CD4-positive, alpha-beta T cell (primary cell): Measurements from ENCODE around the gene VPS26B. TPM values are rescaled to one million over a fixed set of nuclear protein-coding genes. Genes with fewer than 3 reads are reported as not detected.

Source experiments
- ATAC-seq: fragments of 200-7000 bp; cut with Tn5 transposase; one replicate; pipeline ENCODE4 v1.10.0; 2022; ENCODE audit warnings: mild to moderate bottlenecking; ENCODE audit not compliant: poor library complexity
- CTCF ChIA-PET: fragments of 350-600 bp; sonication (Branson Sonifier 250); formaldehyde crosslinking; loops from one replicate; lab custom pipeline; 2021; ENCODE audit warnings: antibody characterized with exemption, inconsistent platforms; lab: Charles Lee
- POLR2A ChIA-PET: fragments of 350-600 bp; sonication (Branson Sonifier 250); formaldehyde crosslinking; loops from one replicate; lab custom pipeline; 2021; ENCODE audit warnings: antibody characterized with exemption, inconsistent platforms; lab: Charles Lee
- DNase-seq, 14 experiments: peaks; one replicate each; pipeline ENCODE4 v3.0.0-alpha.2; 2013 to 2020; ENCODE audit warnings: mixed read lengths in 2 of 14
- H3K27ac ChIP-seq, 2 donors: one replicate each; pipeline versions ENCODE4 v1.5.1 to v1.7.0; 2013; ENCODE audit warnings: low read length in 2 of 2, low read depth in 1 of 2, mild to moderate bottlenecking in 1 of 2
- H3K27me3 ChIP-seq, 2 experiments: 1 replicate in 1 of 2; 2 replicates in 1 of 2; pipeline versions ENCODE4 v1.6.1 to v1.7.0; 2013; ENCODE audit warnings: low read length in 2 of 2, control low read depth in 1 of 2, mild to moderate bottlenecking in 1 of 2, moderate library complexity in 1 of 2; ENCODE audit not compliant: insufficient read depth in 2 of 2, control insufficient read depth in 1 of 2
- H3K36me3 ChIP-seq: one replicate; pipeline ENCODE4 v1.6.1; 2013; ENCODE audit warnings: low read length, control low read depth; ENCODE audit not compliant: insufficient read depth
- H3K4me1 ChIP-seq: one replicate; pipeline ENCODE4 v1.6.1; 2013; ENCODE audit warnings: low read length, control low read depth; ENCODE audit not compliant: insufficient read depth
- H3K4me3 ChIP-seq: one replicate; pipeline ENCODE4 v1.5.1; 2013; ENCODE audit warnings: mild to moderate bottlenecking, low read length, moderate library complexity
- H3K9me3 ChIP-seq, 2 experiments: 1 replicate in 1 of 2; 2 replicates in 1 of 2; pipeline versions ENCODE4 v1.6.1 to v1.7.0; 2013; ENCODE audit warnings: low read length in 2 of 2, mild to moderate bottlenecking in 2 of 2, control low read depth in 1 of 2, moderate library complexity in 1 of 2; ENCODE audit not compliant: control insufficient read depth in 1 of 2, insufficient read depth in 1 of 2
- H3K27ac Mint-ChIP-seq: one replicate; pipeline ENCODE4 v1.8.0; 2020; ENCODE audit warnings: mixed read lengths
- H3K27me3 Mint-ChIP-seq: one replicate; pipeline ENCODE4 v1.8.0; 2021; ENCODE audit warnings: mixed read lengths
- H3K36me3 Mint-ChIP-seq: one replicate; pipeline ENCODE4 v1.8.0; 2021; ENCODE audit warnings: low read depth, mixed read lengths
- H3K4me1 Mint-ChIP-seq: one replicate; pipeline ENCODE4 v1.8.0; 2021; ENCODE audit warnings: low read depth, mixed read lengths
- H3K4me3 Mint-ChIP-seq: one replicate; pipeline ENCODE4 v1.8.0; 2020; ENCODE audit warnings: mild to moderate bottlenecking, mixed read lengths
- H3K9me3 Mint-ChIP-seq: one replicate; pipeline ENCODE4 v1.8.0; 2020; ENCODE audit warnings: mixed read lengths
- CTCF ChIP-seq: fragments of 200-600 bp; IDR thresholded peaks from one replicate; pipeline ENCODE4 v1.8.0; 2022; ENCODE audit warnings: antibody characterized with exemption, mild to moderate bottlenecking
- intact Hi-C, 2 experiments: fragments of 100-400 bp; cut with DNase I in 1 of 2; cut with micrococcal nuclease in 1 of 2; formaldehyde crosslinking; loops; one replicate each; pipeline versions ENCODE4 v1.15.1 to v1.9.0; 2023 to 2025; cut with DNase I, micrococcal nuclease
- total RNA-seq, 174 experiments: library from RNA in 2 of 174; stranded (reverse) in 2 of 174; gene quantifications; one replicate each; pipeline ENCODE4 v1.2.3 and lab custom pipeline; 2021 to 2026

VPS26B gene
- total RNA-seq, 2 experiments from 2014 or later = 41.6 to 42.2 TPM

- Histone ChIP-seq H3K27me3 (no peaks in the 10 kb centered on the region), H3K4me1 (no peaks in the 10 kb centered on the region), H3K36me3 (no peaks in the 10 kb centered on the region), H3K27ac (no peak overlapping the region), H3K4me3 (no peak overlapping the region), H3K9me3 (no peaks in the 10 kb centered on the region)
- Mint-ChIP-seq H3K4me1 (no peaks in the 10 kb centered on the region), H3K9me3 (no peaks in the 10 kb centered on the region), H3K4me3 (no peak overlapping the region), H3K36me3 (no peaks in the 10 kb centered on the region), H3K27me3 (no peaks in the 10 kb centered on the region), H3K27ac (no peak overlapping the region)
- POLR2A ChIA-PET = interaction anchor here (1.2 kb wide), 1 partner anchor 11 kb away, joined by 4 read pairs; the partner anchor contains the start of gene GLB1L3
- no peak for ATAC-seq
- CTCF ChIA-PET = no interaction called here
- no peak for TF ChIP-seq CTCF
- no peak for DNase-seq
- intact Hi-C loops = no loop called here
These were observed 63.1 kb downstream of the VPS26B start for GRCh38 chr11:134287561-134287960.

- no peaks in the 10 kb centered on the region for H3K4me1 ChIP-seq
- intact Hi-C loops = no loop called here
- TF ChIP-seq CTCF = no peak
- Mint-ChIP-seq H3K4me1 (no peaks in the 10 kb centered on the region), H3K36me3 (no peaks in the 10 kb centered on the region), H3K27ac (no peak overlapping the region), H3K27me3 (no peaks in the 10 kb centered on the region), H3K9me3 (no peaks in the 10 kb centered on the region), H3K4me3 (no peak overlapping the region)
- CTCF ChIA-PET = no interaction called here
- ATAC-seq = no peak
- H3K36me3 ChIP-seq = no peaks in the 10 kb centered on the region
- POLR2A ChIA-PET = interaction anchor here (1.2 kb wide), 1 partner anchor 12 kb away, joined by 4 read pairs; the partner anchor contains the start of gene GLB1L3
- no peaks in the 10 kb centered on the region for H3K9me3 ChIP-seq
- DNase-seq = no peak
- H3K27ac ChIP-seq = no peak overlapping the region
- no peak overlapping the region for H3K4me3 ChIP-seq
- H3K27me3 ChIP-seq = no peaks in the 10 kb centered on the region
These were observed 64.0 kb downstream of the VPS26B start for GRCh38 chr11:134288486-134288885.

GRCh38 chr11:134289167-134289566, 64.7 kb downstream of the VPS26B start:
- no peaks in the 10 kb centered on the region for H3K36me3 ChIP-seq
- H3K4me1 ChIP-seq = no peaks in the 10 kb centered on the region
- Mint-ChIP-seq H3K27me3 (no peaks in the 10 kb centered on the region), H3K9me3 (no peaks in the 10 kb centered on the region), H3K4me1 (no peaks in the 10 kb centered on the region), H3K27ac (no peak overlapping the region), H3K4me3 (no peak overlapping the region), H3K36me3 (no peaks in the 10 kb centered on the region)
- intact Hi-C loops = no loop called here
- H3K27me3 ChIP-seq = no peaks in the 10 kb centered on the region
- POLR2A ChIA-PET = no interaction called here
- H3K4me3 ChIP-seq = no peak overlapping the region
- no peak for DNase-seq
- TF ChIP-seq CTCF = no peak
- no peak for ATAC-seq
- H3K9me3 ChIP-seq = no peaks in the 10 kb centered on the region
- H3K27ac ChIP-seq = no peak overlapping the region
- CTCF ChIA-PET = no interaction called here
